Subcutaneous adipose tissue (tissue), 4 donors: ENCODE data around the gene PFAS. TPM values are rescaled to one million over a fixed set of nuclear protein-coding genes. Genes with fewer than 3 reads are reported as not detected.

Experiments
- total RNA-seq, 4 donors: library from RNA; depleted of rRNA; stranded (reverse); fragments of >200 nt; gene quantifications; one replicate each; pipeline ENCODE4 v1.1.0, GENCODE V29; 2016
- TF ChIP-seq, protein P1 (sequence below): fragments of 450-650 bp; IDR thresholded peaks from one replicate; pipeline ENCODE4 v1.5.1; 2016; ENCODE audit warnings: low read depth, mild to moderate bottlenecking, control low read depth, antibody characterized with exemption, moderate library complexity

PFAS gene
- total RNA-seq, 4 donors from 2014 or later = 7.5 to 20.9 (median 12.0) TPM

DNA sequence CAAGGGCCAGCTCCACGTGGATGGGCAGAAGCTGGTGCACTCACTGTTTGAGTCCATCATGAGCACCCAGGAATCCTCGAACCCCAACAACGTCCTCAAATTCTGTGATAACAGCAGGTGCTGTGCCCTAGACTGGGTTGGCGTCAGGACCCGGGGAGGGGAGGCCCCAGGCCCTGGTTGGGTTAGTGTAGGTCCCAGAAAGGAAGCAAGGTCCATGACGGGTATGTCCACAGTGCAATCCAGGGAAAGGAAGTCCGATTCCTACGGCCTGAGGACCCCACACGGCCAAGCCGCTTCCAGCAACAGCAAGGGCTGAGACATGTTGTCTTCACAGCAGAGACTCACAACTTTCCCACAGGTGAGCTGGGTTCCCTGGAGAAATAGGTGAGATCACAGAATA, 7.2 kb downstream of the PFAS start:
- TF ChIP-seq, protein P1, sequence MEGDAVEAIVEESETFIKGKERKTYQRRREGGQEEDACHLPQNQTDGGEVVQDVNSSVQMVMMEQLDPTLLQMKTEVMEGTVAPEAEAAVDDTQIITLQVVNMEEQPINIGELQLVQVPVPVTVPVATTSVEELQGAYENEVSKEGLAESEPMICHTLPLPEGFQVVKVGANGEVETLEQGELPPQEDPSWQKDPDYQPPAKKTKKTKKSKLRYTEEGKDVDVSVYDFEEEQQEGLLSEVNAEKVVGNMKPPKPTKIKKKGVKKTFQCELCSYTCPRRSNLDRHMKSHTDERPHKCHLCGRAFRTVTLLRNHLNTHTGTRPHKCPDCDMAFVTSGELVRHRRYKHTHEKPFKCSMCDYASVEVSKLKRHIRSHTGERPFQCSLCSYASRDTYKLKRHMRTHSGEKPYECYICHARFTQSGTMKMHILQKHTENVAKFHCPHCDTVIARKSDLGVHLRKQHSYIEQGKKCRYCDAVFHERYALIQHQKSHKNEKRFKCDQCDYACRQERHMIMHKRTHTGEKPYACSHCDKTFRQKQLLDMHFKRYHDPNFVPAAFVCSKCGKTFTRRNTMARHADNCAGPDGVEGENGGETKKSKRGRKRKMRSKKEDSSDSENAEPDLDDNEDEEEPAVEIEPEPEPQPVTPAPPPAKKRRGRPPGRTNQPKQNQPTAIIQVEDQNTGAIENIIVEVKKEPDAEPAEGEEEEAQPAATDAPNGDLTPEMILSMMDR = no peak

DNA sequence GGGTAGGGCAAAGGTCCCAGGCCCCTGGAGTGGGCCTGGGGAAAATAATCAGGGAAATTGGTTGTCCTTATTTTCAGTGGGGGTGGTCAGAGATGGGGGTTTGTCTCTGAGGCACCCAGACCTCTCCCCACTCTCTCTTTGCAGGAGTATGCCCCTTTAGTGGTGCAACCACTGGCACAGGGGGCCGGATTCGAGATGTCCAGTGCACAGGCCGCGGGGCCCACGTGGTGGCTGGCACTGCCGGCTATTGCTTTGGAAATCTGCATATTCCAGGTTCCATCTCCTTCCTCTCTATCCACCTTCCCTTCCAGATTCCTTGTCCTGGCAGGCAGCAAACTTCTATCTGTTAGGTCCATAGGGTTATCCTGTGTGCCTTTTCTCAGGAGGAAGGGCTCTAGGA, 7.6 kb downstream of the PFAS start:
- TF ChIP-seq, protein P1 = no peak

DNA sequence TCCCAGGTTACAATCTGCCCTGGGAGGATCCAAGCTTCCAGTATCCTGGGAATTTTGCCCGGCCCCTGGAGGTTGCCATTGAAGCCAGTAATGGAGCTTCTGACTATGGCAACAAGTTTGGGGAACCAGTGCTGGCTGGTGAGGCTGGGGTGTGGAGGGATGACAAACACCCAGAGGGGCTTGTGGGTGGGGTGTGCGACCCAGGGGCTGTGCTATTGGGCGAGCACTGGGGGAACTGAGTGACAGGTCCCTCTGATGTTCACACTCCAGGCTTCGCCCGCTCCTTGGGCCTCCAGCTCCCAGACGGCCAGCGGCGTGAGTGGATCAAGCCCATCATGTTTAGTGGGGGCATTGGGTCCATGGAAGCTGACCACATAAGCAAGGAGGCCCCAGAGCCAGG, 8.7 kb downstream of the PFAS start:
- TF ChIP-seq, protein P1 = no peak

DNA sequence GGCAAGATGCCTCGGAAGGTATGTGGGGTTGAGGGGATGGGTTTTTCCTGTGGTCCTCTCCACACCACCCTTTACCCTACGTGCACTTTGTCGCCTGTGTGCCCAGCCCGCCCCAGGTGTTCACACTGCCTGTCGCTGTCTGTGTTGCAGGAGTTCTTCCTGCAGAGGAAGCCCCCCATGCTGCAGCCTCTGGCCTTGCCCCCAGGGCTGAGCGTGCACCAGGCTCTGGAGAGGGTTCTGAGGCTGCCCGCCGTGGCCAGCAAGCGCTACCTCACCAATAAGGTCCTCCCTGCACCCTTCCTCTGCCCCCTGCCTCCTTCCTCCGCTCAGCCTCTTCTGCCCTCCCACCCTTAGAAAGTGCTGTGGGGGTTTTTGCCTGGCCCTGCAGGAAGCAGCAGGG, 15.2 kb downstream of the PFAS start:
- TF ChIP-seq, protein P1 = no peak

DNA sequence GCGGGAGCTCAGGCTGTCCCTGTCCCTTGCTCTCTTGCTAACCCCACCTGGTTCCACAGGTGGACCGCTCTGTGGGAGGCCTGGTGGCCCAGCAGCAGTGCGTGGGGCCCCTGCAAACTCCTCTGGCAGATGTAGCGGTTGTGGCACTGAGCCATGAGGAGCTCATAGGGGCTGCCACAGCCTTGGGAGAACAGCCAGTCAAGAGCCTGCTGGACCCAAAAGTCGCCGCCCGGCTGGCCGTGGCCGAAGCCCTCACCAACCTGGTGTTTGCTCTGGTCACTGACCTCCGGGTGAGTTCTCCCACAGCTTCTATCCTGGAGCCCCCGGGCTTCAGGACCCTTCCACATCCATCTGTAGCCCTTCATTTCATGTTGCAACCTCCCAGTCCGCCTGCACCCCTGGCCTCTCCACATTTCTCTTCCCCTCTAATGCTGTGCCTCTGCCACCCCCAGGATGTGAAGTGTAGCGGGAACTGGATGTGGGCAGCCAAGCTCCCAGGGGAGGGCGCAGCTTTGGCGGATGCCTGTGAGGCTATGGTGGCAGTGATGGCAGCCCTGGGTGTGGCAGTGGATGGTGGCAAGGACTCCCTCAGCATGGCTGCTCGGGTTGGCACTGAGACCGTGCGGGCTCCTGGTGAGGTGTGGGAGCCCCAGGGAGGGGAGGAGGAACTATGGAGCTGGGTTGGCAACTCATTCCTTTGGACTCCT, 15.9 kb downstream of the PFAS start:
- TF ChIP-seq, protein P1 = no peak

DNA sequence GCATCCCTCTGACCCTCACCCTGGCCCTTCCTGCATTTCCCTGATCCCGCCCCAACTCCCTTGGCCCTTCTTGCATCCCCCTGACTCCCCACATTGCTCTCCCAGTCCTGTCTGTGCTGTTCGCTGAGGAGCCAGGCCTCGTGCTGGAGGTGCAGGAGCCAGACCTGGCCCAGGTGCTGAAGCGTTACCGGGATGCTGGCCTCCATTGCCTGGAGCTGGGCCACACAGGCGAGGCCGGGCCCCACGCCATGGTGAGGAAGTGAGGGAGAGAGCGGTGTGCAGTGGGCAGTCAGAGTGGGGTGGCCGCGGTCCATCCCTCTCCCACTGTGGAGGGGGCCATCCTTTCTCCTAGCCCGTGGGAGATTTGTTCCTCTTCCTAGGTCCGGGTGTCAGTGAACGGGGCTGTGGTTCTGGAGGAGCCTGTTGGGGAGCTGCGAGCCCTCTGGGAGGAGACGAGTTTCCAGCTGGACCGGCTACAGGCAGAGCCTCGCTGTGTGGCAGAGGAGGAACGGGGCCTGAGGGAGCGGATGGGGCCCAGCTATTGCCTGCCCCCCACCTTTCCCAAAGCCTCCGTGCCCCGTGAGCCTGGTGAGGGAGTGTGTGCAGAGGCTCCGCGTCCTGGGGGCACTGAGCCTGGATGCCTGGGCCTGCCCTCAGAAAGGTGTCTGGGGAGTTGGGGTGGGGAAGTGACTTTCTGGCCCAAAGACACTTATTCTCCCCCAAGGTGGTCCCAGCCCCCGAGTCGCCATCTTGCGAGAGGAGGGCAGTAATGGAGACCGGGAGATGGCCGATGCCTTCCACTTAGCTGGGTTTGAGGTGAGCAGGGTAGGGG, 17.8 kb downstream of the PFAS start:
- TF ChIP-seq, protein P1 = no peak

DNA sequence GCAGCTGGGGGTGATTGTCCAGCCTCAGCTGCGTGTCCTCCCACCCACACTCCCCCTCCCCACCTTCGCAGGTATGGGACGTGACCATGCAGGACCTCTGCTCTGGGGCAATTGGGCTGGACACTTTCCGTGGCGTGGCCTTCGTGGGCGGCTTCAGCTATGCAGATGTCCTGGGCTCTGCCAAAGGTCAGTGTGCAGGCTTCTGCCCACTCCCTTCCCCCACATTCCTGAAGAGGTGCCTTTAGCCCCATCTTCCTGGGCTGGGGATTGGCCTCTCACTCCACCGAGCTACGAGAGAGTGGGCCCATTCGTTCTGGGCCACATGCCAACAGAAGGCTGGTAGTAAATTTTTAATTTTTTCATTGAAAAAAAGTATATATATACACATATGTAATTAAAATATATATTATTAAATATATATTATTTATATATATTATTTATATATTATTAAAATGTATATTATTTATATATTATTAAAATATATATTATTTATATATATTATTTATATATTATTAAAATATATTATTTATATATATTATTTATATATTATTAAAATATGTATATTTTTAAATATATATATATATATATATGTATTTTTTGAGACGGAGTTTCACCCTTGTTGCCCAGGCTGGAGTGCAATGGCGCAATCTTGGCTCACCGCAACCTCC, 18.5 kb downstream of the PFAS start:
- TF ChIP-seq, protein P1 = no peak
